ENCODE results near the gene NCS1.

The NCS1 gene

GRCh38 chr9:130215341-130216119 is 43.3 kb downstream of the NCS1 start:
- peak; percentile 9 for DNase-seq

- DNase-seq, result no peak
Observed at GRCh38 chr9:130217838-130218237, 45.6 kb downstream of the NCS1 start.

- DNase-seq, result no peak
Observed at GRCh38 chr9:130219661-130220096, 47.5 kb downstream of the NCS1 start.

GRCh38 chr9:130220352-130220751 is 48.1 kb downstream of the NCS1 start:
- DNase-seq, result no peak

- DNase-seq, result no peak
Observed at GRCh38 chr9:130222833-130223232, 50.6 kb downstream of the NCS1 start.

- DNase-seq, result no peak
Observed at GRCh38 chr9:130225071-130225470, 52.9 kb downstream of the NCS1 start.

GRCh38 chr9:130225586-130225985 is 53.4 kb downstream of the NCS1 start:
- no peak for DNase-seq

GRCh38 chr9:130226112-130226511 is 53.9 kb downstream of the NCS1 start:
- DNase-seq, result no peak

GRCh38 chr9:130227833-130228232 is 55.6 kb downstream of the NCS1 start:
- no peak for DNase-seq

- DNase-seq, result no peak
Observed at GRCh38 chr9:130229759-130230158, 57.6 kb downstream of the NCS1 start.

- no peak for DNase-seq
Observed at GRCh38 chr9:130230631-130231030, 58.4 kb downstream of the NCS1 start.

- no peak for DNase-seq
Observed at GRCh38 chr9:130232899-130233586, 60.8 kb downstream of the NCS1 start.

- no peak for DNase-seq
Observed at GRCh38 chr9:130233587-130233945, 61.4 kb downstream of the NCS1 start.

- DNase-seq, result no peak
Observed at GRCh38 chr9:130234340-130235260, 62.4 kb downstream of the NCS1 start.

- peak; percentile 67 for DNase-seq
Observed at GRCh38 chr9:130235558-130236435, 63.6 kb downstream of the NCS1 start.

- no peak for DNase-seq
Observed at GRCh38 chr9:130236436-130236985, 64.3 kb downstream of the NCS1 start.

- DNase-seq, result no peak
Observed at GRCh38 chr9:130237076-130237475, 64.9 kb downstream of the NCS1 start.

GRCh38 chr9:130237763-130238524 is 65.7 kb downstream of the NCS1 start:
- no peak for DNase-seq

GRCh38 chr9:130239363-130239695 is 67.1 kb downstream of the NCS1 start:
- DNase-seq, result no peak

GRCh38 chr9:130239741-130240241 is 67.6 kb downstream of the NCS1 start:
- DNase-seq, result peak; percentile 75

Data from activated CD4-positive, alpha-beta T cell treated with anti-CD3 and anti-CD28 coated beads, Interleukin-2, amount 50 U/mL, for 16 hours (primary cell).